HG03039 (cell line): Measurements from ENCODE around the gene CGNL1.

Experiments
- ATAC-seq: cut with Tn5 transposase; IDR thresholded peaks from one replicate; pipeline ENCODE4 v1.9.1; 2021; ENCODE audit warnings: mild to moderate bottlenecking, moderate library complexity; ENCODE audit not compliant: unreplicated experiment

Gene CGNL1

DNA sequence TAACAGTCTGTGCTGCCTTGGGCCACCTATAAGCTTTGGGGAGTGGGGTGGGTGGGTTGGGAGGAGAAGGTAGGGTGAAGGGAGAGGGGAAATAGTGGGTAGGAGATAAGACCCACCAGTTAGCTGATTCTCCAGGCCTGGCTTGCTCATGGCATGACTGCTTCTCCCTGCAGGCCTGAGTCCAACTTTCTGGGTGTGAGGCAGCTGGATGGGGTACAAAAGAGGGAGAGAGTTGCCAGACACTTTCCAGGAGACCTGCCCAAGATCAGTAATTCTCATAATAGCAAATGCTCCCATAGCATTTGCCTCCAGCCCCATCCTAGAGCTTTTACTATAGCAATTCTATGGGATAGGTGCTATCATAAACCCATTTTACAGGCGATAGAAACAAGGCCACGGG is 7.7 kb downstream of the CGNL1 start:
- no peak for ATAC-seq

DNA sequence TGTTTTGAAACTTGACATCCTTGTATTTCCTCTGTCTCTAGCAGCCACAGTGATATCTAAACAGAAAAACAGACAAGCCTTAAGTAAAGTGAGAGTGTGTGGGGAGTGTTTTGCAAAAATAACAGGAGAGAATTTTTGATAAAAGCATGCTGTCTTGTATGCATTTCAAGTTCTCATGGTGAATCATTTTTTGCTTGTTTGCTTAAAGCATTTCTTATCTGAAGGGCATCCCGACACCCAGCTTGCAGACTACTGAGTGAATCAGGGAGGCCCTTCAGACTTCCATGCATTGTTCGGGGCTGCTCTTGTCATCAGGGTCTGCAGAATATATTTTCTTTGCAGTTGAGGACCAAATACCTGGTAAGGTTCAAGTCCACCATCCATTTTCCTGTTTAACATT is 8.5 kb downstream of the CGNL1 start:
- no peak for ATAC-seq

DNA sequence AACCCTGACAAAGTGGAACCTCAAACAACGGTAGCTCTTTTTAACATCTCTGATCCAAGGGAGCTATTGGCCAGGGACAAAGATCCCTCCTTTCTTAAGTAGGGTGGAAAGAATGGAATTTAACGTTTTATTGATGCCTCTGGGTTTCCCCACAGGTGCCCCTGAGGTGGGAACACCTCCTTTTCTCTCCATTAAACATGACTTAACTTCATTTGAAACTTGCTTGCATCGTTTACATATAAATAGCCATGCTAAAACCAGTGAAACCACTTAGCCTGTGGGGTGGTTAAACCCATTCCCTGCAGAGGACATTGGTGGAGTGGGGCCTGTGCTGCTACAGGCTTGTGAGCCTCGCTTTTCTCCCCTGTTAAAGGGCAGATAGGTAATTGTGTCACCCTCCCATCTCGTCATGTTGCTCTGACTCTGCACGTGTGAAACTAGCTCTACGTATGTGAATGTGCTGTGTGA is 9.7 kb downstream of the CGNL1 start:
- no peak for ATAC-seq

DNA sequence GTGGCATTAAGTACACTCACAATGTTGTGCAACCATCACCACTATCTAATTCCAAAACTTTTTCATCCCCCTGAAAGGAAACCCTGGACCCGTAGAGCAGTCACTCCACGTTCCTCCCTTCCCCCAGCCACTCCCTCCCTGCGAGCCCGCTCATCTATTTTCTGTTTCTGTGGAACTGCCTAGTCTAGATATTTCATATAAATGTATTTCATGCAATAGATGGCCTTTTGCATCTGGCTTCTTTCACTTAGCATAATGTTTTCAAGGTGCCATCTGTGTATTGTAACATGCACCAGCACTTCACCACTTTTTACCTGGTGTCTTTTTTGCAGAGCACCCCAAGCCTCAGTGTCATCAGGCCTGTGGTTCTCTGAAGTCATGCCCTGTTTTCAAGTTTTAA is 10.7 kb downstream of the CGNL1 start:
- ATAC-seq: no peak

DNA sequence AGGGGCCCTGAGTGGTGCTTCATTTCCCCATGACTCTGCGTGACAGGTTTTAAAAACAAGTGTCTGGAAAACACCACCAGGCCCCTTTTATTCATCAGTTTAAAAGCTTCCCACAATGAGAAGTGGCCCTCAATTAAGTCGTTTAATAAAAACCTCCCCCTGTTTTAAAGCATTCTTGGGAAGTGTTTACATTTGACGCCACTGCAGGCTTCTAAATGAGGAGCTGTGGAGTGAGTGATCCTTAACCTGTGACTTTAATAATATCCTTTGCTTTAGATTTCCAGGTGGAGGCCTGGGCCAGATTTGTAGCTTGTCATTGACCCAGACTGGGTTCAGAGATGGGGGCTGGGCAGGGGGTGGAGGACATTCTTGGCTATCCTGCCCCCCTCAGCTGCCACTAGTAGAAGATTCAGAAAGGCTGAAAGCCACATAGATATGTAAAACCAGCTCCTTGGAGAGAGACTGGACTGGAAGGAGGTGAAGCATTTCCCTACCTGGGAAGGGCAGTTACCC is 11.3 kb downstream of the CGNL1 start:
- no peak for ATAC-seq

DNA sequence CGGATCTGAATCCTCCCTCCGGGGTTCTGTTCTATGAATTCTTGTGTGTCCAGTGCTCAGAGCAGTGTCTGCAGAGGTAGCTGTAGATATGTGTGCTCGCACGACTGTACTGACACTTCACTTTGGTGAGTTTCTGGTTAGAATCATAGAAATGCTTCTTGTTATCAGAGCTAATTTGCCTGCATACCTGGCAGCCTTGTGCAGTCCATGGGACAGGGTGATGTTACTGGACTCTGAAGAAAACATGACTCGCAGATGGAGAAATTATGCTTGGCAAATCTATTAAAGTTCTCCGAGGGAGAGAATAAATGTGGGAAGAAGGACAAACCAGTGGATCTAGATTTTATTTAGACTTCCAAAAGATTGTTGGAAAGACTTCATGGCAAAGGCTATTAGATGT is 12.2 kb downstream of the CGNL1 start:
- ATAC-seq: no peak

DNA sequence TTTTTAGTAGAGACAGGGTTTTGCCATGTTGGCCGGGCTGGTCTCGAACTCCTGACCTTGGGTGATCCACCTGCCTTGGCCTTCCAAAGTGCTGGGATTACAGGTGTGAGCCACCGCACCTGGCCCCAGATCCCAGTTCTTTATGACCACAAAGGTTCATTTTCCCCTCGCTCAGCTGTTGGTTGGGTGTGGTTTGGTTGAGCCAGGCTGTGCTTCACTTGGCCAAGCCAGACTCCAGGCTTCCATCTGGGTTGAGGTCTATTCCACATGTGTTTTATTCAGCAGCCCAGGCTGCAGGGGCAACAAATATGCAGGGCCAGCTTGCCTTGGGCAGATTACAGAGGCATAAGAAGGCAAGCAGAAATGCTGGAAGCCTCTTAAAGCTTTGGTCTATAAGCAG is 13.7 kb downstream of the CGNL1 start:
- ATAC-seq: no peak

DNA sequence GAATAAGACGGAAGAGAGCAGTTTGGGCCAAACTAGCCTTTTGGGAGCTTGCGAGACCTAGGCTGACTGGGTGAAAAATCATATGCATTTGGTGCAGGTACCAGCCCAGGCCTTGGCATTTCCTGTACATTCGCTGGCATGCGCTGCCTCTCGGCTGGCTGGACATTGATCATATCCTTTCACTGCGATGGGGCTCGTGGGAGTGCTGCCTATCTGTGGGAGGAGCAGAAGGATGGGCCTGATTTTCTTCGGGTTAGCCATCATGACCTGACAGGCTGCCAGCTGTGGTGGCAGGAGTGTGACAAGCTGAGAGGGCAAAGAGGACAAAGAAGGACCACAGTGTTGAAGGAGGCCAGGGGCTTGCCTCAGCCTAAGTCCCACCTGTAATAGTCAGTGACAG is 14.3 kb downstream of the CGNL1 start:
- ATAC-seq: no peak

DNA sequence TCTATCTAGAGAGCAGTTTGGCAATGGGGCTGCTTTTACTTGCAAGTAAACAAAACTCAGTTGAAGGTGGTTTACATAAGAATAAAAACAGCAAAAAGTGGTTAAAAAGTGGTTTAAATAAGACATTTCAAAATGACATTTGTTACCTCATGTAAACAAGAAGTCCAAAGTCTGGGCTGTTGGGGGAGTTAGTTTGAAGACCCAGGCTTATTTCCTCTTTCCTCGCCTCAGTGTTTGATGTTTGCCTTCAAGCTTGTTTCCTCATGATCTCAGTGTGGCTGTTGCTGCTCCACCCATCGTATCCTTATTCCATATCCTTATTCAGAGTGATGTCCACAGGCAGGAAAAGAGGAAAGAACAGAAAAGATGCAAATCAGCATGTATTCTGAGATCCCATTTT is 15.2 kb downstream of the CGNL1 start:
- no peak for ATAC-seq

DNA sequence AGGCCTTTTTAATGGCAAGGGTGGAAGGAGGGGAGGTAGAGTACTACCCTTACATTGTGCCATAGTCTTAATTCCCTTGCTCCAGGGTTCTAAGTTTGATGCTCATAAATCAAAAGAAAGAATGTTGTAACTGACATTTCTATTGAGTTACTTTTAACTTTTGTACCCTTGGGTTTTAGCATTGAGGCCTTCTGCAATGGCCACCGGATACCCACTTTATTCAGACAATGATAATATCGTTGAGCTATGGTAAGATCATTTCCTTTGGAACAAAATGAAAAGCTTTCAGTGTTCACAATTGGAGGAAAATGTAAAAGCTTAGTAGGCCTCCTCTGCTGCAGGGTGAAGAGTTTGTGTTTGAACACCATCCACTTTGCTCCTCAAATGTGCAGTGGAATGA is 16.8 kb downstream of the CGNL1 start:
- no peak for ATAC-seq

DNA sequence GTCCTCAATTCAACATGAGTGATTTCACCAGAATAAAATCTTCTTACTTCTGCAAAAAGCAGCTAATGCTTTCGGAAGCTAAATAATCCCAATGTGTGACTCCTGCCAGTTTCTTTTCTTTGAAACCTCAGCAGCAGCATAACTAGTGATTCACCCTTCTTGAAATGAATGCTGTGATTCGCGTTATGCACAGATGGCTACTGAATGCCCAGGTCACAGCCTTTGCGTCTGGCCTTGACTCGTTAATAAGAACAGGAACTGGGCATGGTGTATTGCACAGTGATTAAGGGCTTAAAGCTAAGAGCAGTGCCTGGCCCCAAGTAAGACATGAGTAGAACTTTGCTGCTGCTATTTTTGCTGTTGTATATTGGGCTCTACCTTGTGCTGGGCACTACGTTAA is 19.0 kb downstream of the CGNL1 start:
- ATAC-seq: no peak

DNA sequence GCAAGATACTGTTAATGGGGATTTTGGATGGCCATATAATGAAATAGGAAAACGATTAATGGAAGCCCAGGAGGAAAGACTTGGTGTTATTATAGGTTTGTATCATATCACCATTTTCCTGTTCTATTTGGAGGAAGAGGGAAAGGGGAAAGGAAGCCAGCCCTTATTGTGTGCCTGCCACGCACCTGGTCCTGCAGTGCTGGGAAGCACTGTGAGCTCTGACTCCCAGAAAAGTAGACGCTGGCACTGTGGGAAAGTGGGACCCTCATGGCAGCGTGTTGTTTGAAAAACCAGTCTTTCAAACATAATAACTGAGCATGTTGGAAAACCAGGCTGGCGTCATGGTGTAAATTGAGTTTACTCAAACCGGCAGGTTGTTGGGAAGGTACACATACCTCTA is 22.0 kb downstream of the CGNL1 start:
- ATAC-seq: no peak

DNA sequence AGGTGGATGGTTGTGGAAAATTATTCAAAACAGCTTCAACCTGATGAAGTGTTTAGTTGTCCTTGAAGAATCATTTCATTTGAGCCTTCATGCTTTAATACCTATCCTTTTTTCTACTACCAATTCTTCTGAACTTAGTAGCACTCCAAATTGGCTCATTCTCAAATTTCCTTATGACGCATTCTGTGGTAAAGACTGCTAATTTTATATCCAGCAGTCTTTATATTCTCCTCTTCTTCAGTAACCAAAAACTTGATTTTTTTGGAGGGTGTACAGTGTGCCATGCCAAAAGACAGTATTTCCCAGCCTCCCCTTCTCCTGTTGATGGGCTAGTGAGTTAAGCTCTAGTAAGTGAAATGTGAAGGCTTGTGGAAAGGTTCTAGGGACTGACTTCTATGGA is 25.2 kb downstream of the CGNL1 start:
- ATAC-seq: no peak

DNA sequence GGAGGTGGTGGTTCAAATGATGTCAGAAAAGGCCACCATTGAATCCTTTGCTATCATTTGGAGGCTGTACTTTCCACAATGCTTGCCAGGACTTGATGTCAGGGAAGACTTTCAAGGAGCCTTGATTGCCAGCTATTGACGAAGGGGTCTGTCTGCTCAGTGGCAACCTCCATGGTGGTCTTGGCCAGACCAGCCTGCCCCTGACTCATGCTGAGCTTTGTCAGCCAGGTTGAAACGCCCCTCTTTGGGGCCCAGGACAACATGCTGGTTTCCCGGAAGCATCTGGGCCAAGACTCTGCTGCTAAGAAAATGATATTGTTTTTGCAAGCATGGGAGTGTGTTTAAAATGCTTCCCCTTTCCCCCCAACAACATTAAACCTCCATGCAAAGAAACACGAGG is 26.7 kb downstream of the CGNL1 start:
- ATAC-seq: no peak

DNA sequence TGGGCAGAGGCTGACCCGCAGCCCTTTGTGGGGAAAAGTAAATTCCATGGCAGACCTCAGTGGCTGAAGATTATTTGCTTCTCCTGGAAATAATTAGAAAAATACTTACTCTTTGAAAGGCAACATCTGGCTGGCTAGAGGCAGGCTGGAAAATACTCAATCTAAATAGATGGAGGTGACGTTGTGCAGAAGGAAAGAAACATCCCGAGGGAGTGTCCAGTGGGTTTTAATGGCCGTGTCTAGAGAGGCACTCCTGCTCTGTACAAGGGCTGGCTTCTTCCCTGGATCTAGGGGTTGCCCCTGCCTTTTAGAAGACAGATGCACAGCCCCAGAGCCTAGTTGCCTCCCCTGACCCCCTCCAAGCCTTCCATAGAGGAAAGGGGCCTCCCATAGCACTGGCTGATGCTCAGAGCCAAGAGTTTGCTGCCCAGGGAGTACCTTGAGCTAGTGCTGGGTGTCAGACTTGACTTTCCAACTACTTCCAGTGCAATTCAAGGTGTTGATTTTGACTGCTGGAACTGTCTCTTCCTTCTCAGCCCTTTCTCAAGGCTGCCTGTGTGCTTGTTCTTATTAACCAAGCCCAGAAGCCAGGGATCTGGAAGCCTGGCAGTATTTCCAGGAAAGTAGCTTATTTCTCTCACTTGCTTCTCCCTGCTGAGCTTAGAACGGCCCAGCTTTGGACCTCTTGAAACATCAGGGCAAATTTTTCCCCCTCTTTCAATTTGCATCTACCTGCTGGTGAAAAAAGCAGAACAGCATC is 27.4 kb downstream of the CGNL1 start:
- no peak for ATAC-seq

DNA sequence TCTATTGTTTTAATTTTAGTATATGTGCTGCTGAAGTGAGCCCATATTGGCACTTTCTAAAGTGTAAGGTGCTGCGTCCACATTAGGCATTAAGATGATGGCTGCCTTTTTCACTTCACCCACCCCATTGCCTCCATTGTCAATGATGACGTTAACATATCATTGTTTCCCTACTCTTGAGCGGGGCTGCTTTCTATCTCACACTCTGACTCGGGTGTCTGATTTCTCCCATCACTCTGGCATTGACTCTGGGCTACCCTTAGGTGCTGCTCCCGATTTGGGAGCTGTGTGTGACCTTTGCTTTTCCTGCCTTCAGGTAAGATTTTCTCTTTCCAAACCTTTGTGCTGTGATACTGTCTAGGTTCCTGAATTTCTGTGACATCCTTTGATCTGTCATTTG is 28.8 kb downstream of the CGNL1 start:
- ATAC-seq: no peak

DNA sequence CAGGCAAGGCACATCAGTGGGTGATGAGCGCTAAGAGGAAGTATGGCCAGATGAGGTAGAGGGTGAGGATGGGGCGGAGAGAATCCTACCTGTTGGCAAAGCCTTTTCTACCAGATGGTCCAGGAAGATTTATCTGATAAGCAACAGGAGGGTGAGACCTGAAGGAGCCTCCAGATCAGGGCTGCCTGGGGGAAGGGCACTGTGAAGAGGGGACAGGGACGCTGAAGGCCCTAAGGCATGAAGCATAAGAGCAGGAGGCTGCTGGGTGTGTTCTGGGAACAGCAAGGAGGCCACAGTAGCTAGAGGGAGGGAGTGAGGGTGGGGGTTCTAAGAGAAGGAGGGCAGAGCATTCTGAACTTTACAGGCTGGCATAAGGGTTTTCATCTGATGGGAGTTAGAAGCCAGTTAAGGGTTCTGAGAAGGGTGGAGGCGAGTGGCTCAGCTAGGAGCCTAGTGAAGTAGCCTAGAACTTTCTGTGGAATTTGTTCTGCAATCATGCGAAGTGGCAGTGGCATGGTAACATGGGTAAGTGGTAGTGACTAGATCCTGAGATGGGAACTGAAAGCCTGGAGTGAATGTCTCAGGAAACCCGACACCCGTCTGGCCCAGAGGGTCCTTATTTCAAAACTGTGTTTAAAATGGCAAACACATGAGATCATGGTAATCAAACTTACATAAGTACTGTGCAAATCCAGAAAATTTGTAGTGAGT is 29.9 kb downstream of the CGNL1 start:
- no peak for ATAC-seq

DNA sequence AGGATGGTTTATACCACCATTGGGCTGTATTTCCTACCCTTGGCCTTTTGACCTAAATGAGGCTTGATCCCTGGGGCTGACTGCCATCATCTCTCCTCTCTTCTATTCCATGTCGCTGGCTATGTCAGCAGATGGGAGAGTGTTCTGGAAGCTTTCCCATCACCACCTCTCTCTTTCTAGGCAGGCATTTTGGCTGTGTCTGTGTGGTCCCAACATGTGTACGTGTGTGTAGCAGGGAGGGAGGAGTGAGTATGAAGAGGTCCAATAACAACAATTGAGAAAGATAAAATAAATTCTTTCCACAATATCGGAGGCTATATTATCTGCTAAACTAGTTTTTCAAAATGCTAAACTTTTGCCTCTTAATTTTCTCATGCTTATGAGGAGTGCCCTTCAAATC is 34.1 kb downstream of the CGNL1 start:
- no peak for ATAC-seq

DNA sequence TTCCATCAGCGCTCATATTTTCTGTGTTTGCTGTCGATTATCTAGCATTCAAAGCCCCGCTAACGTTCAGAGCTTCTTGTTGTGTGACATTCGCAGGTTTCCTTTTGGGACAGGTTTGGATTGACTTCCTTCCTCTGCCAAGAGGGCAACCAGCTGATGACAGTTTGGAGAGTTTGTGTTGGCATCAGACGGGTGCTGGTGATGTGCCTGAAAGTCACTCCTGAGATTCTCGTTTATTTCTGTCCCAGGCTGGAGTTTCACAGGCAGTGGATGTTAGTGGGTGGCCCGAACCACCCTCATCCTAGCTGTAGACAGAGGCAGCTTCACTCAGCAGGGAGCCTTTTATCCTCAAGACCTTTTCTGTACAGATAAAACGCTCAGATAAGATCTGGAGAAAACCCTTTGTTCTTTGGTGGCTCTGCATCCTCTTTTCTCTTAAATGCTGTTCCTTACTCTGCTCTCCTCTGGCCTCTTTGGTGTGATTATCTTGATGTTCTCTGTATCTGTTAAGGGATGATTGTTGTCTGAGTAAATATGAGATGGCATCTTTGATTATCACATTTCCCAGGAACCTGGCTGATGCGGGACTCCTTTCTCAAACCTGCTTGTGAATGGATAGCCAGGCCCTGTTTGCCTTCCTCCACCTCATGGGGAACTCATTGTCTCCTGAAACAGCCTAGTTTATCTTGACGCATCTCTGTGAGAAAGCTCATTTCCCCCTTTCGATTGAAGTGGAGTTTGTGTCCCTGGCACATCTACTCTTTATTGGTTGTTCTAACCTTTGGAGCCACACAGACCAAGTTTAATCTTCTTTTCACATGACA is 35.9 kb downstream of the CGNL1 start:
- ATAC-seq: no peak

DNA sequence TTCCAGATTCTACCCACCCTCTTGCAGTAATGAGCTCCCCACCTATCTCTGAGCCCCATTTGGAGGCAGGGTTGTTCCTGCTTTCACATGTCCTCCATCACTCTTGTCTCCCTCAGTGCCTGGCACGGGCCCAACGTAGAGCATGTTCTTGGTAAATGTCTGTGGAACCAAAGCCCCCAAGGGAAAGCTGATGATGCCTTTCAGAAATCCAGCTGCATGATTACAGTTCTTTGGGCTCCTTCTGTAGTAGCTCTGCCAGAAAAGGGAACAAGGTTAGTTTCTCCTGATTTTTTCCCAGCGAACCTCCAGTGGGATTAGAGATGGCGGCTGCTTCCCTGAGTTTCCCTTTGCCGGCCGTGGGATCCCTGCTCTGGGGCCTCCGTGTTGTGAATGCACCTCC is 39.3 kb downstream of the CGNL1 start:
- no peak for ATAC-seq

DNA sequence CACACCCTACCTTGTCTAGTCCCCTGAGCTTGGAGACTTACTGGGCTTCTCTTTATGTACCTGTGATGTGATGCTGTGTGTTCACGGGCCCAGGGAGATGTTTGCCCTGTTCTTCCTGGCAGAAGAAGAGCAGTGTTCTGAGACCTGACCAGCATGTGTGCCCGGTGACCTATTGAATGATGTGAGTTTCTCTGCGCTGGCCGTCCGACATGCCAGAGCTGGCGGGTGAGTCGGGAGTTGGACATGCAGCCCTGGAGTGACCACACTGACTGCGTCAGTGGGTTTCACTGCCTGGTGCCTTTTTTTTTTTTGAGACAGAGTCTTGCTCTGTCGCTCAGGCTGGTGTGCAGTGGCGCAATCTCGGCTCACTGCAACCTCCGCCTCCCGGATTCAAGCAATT is 42.3 kb downstream of the CGNL1 start:
- no peak for ATAC-seq

DNA sequence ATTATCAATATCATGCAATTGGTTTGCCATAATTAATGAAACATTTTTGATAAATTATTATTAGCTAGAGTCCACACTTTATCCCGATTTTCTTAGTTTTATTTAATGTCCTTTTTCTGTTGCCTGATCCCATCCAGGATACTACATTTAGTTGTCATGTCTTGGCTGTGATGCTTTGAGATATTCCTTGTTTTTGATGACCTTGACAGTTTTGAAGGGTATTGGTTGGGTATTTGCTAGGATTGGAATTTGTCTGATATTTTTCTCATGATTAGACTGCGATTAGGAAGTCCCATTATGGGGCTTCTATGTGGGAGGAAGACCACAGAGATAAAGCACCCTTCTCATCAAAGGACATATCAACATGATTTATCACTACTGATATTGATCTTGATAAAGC is 43.0 kb downstream of the CGNL1 start:
- no peak for ATAC-seq
